GM12874 (cell line): Measurements from ENCODE around the gene OR1F1.
A peak's percentile ranks its signal among the peaks of the same experiment; 100 is the strongest.

ENCODE experiments used
- CTCF ChIP-seq: IDR thresholded peaks from 2 replicates; pipeline ENCODE4 v1.5.1; 2011; ENCODE audit warnings: low read depth, mild to moderate bottlenecking, control low read depth, low read length, moderate library complexity; ENCODE audit not compliant: insufficient read depth

The OR1F1 gene

GRCh38 chr16:3148256-3149192 is 39.5 kb upstream of the OR1F1 start:
- TF ChIP-seq CTCF, result no peak

- TF ChIP-seq CTCF, result no peak
Observed at GRCh38 chr16:3149193-3149530, 38.8 kb upstream of the OR1F1 start.

- TF ChIP-seq CTCF, result peak; percentile 75
Observed at GRCh38 chr16:3149630-3150345, 38.2 kb upstream of the OR1F1 start.

GRCh38 chr16:3150346-3151218 is 37.4 kb upstream of the OR1F1 start:
- no peak for TF ChIP-seq CTCF

GRCh38 chr16:3152027-3152276 is 36.1 kb upstream of the OR1F1 start:
- no peak for TF ChIP-seq CTCF

GRCh38 chr16:3152277-3152990 is 35.6 kb upstream of the OR1F1 start:
- TF ChIP-seq CTCF, result peak; percentile 45

- no peak for TF ChIP-seq CTCF
Observed at GRCh38 chr16:3152991-3153368, 35.0 kb upstream of the OR1F1 start.
